HEK293 (cell line): Measurements from ENCODE around the gene PRR14L.
A peak's percentile ranks its signal among the peaks of the same experiment; 100 is the strongest.
"Not testable (repeated sequence)": the region's sequence is repeated elsewhere in the genome, so short reads cannot be mapped to it uniquely, and the experiment has no call there.

Experiments
- CTCF ChIA-PET: fragments of 350-600 bp; formaldehyde crosslinking; extraction: SDS; loops from one replicate; lab custom pipeline; 2021; ENCODE audit warnings: antibody characterized with exemption; lab: Yijun Ruan, JAX
- POLR2A ChIA-PET: fragments of 300-600 bp; formaldehyde crosslinking; extraction: SDS; loops from one replicate; lab custom pipeline; 2020; ENCODE audit warnings: antibody characterized with exemption, inconsistent platforms; lab: Yijun Ruan, JAX
- H3K27ac ChIP-seq: fragments of 200-500 bp; sonication (Bioruptor generic); 2 replicates; pipeline ENCODE4 v1.5.1; 2014; ENCODE audit warnings: low read depth, low read length, control low read depth, inconsistent platforms; ENCODE audit errors: extremely low read depth
- H3K36me3 ChIP-seq, 2 experiments: fragments of 200-500 bp in 1 of 2; sonication (Bioruptor generic) in 1 of 2; 1 replicate in 1 of 2; 2 replicates in 1 of 2; pipeline ENCODE4 v1.5.1; 2014 to 2017; ENCODE audit warnings: inconsistent platforms in 2 of 2, low read length in 2 of 2; ENCODE audit not compliant: control insufficient read depth in 2 of 2, insufficient read depth in 1 of 2
- H3K4me1 ChIP-seq: fragments of 200-500 bp; sonication (Bioruptor generic); 2 replicates; pipeline ENCODE4 v1.5.1; 2014; ENCODE audit warnings: mild to moderate bottlenecking, low read length, inconsistent platforms; ENCODE audit not compliant: control insufficient read depth, insufficient read depth
- H3K4me3 ChIP-seq: 2 replicates; pipeline ENCODE4 v1.5.1; 2011; ENCODE audit warnings: low read depth, mild to moderate bottlenecking, control low read depth, low read length, moderate library complexity
- H3K9me3 ChIP-seq: fragments of 200-500 bp; sonication (Bioruptor generic); 2 replicates; pipeline ENCODE4 v1.5.1; 2014; ENCODE audit warnings: low read depth, low read length, inconsistent platforms; ENCODE audit not compliant: control insufficient read depth, insufficient read depth
- ATF2 ChIP-seq: fragments of 450-650 bp; formaldehyde crosslinking; IDR thresholded peaks from 2 replicates; pipeline ENCODE4 v1.5.1; 2016; ENCODE audit warnings: missing biosample characterization, missing genetic modification characterization, low read depth
- BCL11A ChIP-seq: fragments of 450-650 bp; formaldehyde crosslinking; IDR thresholded peaks from 2 replicates; pipeline ENCODE4 v1.5.1; 2016; ENCODE audit warnings: low read depth, missing biosample characterization, missing genetic modification characterization
- EGR2 ChIP-seq: fragments of 450-650 bp; formaldehyde crosslinking; IDR thresholded peaks from 2 replicates; pipeline ENCODE4 v1.5.1; 2016; ENCODE audit warnings: low read depth, missing biosample characterization, missing genetic modification characterization
- HOXD13 ChIP-seq: sonication (generic); formaldehyde crosslinking; IDR thresholded peaks from 2 replicates; pipeline ENCODE4 v1.8.0; 2022; ENCODE audit warnings: missing genetic modification reagents, borderline replicate concordance
- KLF16 ChIP-seq: fragments of 450-650 bp; formaldehyde crosslinking; IDR thresholded peaks from 2 replicates; pipeline ENCODE4 v1.5.1; 2017; ENCODE audit warnings: missing biosample characterization, missing genetic modification characterization
- KLF9 ChIP-seq: fragments of 450-650 bp; formaldehyde crosslinking; IDR thresholded peaks from 2 replicates; pipeline ENCODE4 v1.5.1; 2016; ENCODE audit warnings: missing biosample characterization, missing genetic modification characterization, low read depth
- MZF1 ChIP-seq: fragments of 450-650 bp; formaldehyde crosslinking; IDR thresholded peaks from 2 replicates; pipeline ENCODE4 v1.5.1; 2017; ENCODE audit warnings: missing biosample characterization, missing genetic modification characterization, borderline replicate concordance
- SCRT2 ChIP-seq: fragments of 450-650 bp; formaldehyde crosslinking; IDR thresholded peaks from 2 replicates; pipeline ENCODE4 v1.5.1; 2016; ENCODE audit warnings: missing biosample characterization, missing genetic modification characterization
- TCF7L2 ChIP-seq: IDR thresholded peaks from 2 replicates; pipeline ENCODE4 v1.6.1; 2011; ENCODE audit warnings: low read depth, mild to moderate bottlenecking, inconsistent platforms, low read length, moderate library complexity, borderline replicate concordance
- YY1 ChIP-seq: fragments of 450-650 bp; formaldehyde crosslinking; IDR thresholded peaks from 2 replicates; pipeline ENCODE4 v1.5.1; 2018; ENCODE audit warnings: missing biosample characterization, missing genetic modification characterization
- ZFHX2 ChIP-seq: fragments of 450-650 bp; formaldehyde crosslinking; conservative IDR thresholded peaks from 2 replicates; pipeline ENCODE4 v1.5.1; 2016; ENCODE audit warnings: missing biosample characterization, missing genetic modification characterization
- ZFP3 ChIP-seq: fragments of 450-650 bp; formaldehyde crosslinking; IDR thresholded peaks from 2 replicates; pipeline ENCODE4 v1.5.1; 2016; ENCODE audit warnings: low read depth, missing biosample characterization, missing genetic modification characterization
- ZNF112 ChIP-seq: fragments of 450-650 bp; formaldehyde crosslinking; IDR thresholded peaks from 2 replicates; pipeline ENCODE4 v1.5.0; 2017; ENCODE audit warnings: missing biosample characterization, missing genetic modification characterization
- ZNF114 ChIP-seq: fragments of 450-650 bp; formaldehyde crosslinking; IDR thresholded peaks from 2 replicates; pipeline ENCODE4 v1.5.0; 2017; ENCODE audit warnings: missing biosample characterization, missing genetic modification characterization
- ZNF121 ChIP-seq: fragments of 450-650 bp; formaldehyde crosslinking; IDR thresholded peaks from 2 replicates; pipeline ENCODE4 v1.5.1; 2016; ENCODE audit warnings: missing biosample characterization, missing genetic modification characterization
- ZNF132 ChIP-seq: fragments of 450-650 bp; formaldehyde crosslinking; IDR thresholded peaks from 2 replicates; pipeline ENCODE4 v1.5.1; 2017; ENCODE audit warnings: missing biosample characterization, missing genetic modification characterization, borderline replicate concordance
- ZNF175 ChIP-seq: fragments of 450-650 bp; formaldehyde crosslinking; IDR thresholded peaks from 2 replicates; pipeline ENCODE4 v1.5.1; 2016; ENCODE audit warnings: missing biosample characterization, missing genetic modification characterization
- ZNF202 ChIP-seq: fragments of 450-650 bp; formaldehyde crosslinking; IDR thresholded peaks from 2 replicates; pipeline ENCODE4 v1.5.1; 2016; ENCODE audit warnings: missing biosample characterization, missing genetic modification characterization, borderline replicate concordance
- ZNF23 ChIP-seq: fragments of 450-650 bp; formaldehyde crosslinking; IDR thresholded peaks from 2 replicates; pipeline ENCODE4 v1.5.1; 2016; ENCODE audit warnings: missing biosample characterization, missing genetic modification characterization, borderline replicate concordance
- ZNF335 ChIP-seq: fragments of 450-650 bp; formaldehyde crosslinking; conservative IDR thresholded peaks from 2 replicates; pipeline ENCODE4 v1.5.1; 2016; ENCODE audit warnings: missing biosample characterization, missing genetic modification characterization
- ZNF350 ChIP-seq: fragments of 450-650 bp; formaldehyde crosslinking; IDR thresholded peaks from 2 replicates; pipeline ENCODE4 v1.5.0; 2017; ENCODE audit warnings: missing biosample characterization, mild to moderate bottlenecking, missing genetic modification characterization
- ZNF449 ChIP-seq: fragments of 450-650 bp; formaldehyde crosslinking; IDR thresholded peaks from 2 replicates; pipeline ENCODE4 v1.5.1; 2017; ENCODE audit warnings: missing biosample characterization, mild to moderate bottlenecking, missing genetic modification characterization, moderate library complexity
- ZNF473 ChIP-seq: fragments of 450-650 bp; formaldehyde crosslinking; IDR thresholded peaks from 2 replicates; pipeline ENCODE4 v1.5.1; 2017; ENCODE audit warnings: missing biosample characterization, missing genetic modification characterization
- ZNF48 ChIP-seq: fragments of 450-650 bp; formaldehyde crosslinking; IDR thresholded peaks from 2 replicates; pipeline ENCODE4 v1.5.1; 2016; ENCODE audit warnings: missing biosample characterization, missing genetic modification characterization
- ZNF529 ChIP-seq: fragments of 450-650 bp; formaldehyde crosslinking; IDR thresholded peaks from 2 replicates; pipeline ENCODE4 v1.5.1; 2017; ENCODE audit warnings: missing genetic modification characterization, missing biosample characterization; ENCODE audit not compliant: insufficient replicate concordance
- ZNF624 ChIP-seq: fragments of 450-650 bp; formaldehyde crosslinking; IDR thresholded peaks from 2 replicates; pipeline ENCODE4 v1.5.1; 2017; ENCODE audit warnings: missing biosample characterization, missing genetic modification characterization

PRR14L gene

GRCh38 chr22:31668849-31669248, 81.1 kb downstream of the PRR14L start:
- CTCF ChIA-PET = interaction anchor here (0.5 to 9.3 kb wide), 5 partner anchors 9 to 301 kb away, joined by 3 to 126 read pairs (median 3); no protein-coding TSS in a partner anchor
- H3K36me3 ChIP-seq, H3K4me1 ChIP-seq, H3K4me3 ChIP-seq, H3K9me3 ChIP-seq, H3K27ac ChIP-seq: not testable (repeated sequence)
- POLR2A ChIA-PET = interaction anchor here (0.7 to 1.2 kb wide), 2 partner anchors 84 to 308 kb away, joined by 4 to 7 read pairs; partner anchors contain the start of gene DEPDC5
- 0 out of 2 replicates have a peak, but pooled peaks have one; percentile 9 for TF ChIP-seq ZNF112 (tag by site-specific recombination)

- H3K4me1 ChIP-seq = no peaks in the 10 kb centered on the region
Observed at GRCh38 chr22:31662668-31663037, 87.3 kb downstream of the PRR14L start.

GRCh38 chr22:31661851-31662667, 87.9 kb downstream of the PRR14L start, which contains the start of gene PISD:
PISD (minus strand) TSS chr22:31662215; CDS start chr22:31662208, 7 bp downstream.
- H3K4me3 ChIP-seq = peak within 1 kb of the TSS; percentile 94
- no peaks in the 10 kb centered on the region for H3K4me1 ChIP-seq
- POLR2A ChIA-PET = interaction anchor here (0.6 to 3.6 kb wide), 23 partner anchors 9 to 947 kb away, joined by 3 to 39 read pairs (median 5); partner anchors contain the start of genes DEPDC5 and PATZ1
- CTCF ChIA-PET = interaction anchor here (0.5 to 9.3 kb wide), 11 partner anchors 9 to 308 kb away, joined by 3 to 126 read pairs (median 4); no protein-coding TSS in a partner anchor
- no peaks in the 10 kb centered on the region; a peak in 1 of 3 replicates for H3K36me3 ChIP-seq
- H3K27ac ChIP-seq = peak within 1 kb of the TSS; percentile 33; the same call in 1 of the 2 replicates
- no peaks in the 10 kb centered on the region for H3K9me3 ChIP-seq
- TF ChIP-seq ZNF449 (tag by site-specific recombination) (no peak), HOXD13 (CRISPR knock-in tag) (no peak), ZNF175 (no peak), MZF1 (tag by site-specific recombination) (no peak), ZNF112 (tag by site-specific recombination) (no peak), KLF9 (tag by site-specific recombination) (peak; percentile 100), ZNF624 (tag by site-specific recombination) (no peak), ZNF350 (tag by site-specific recombination) (no peak), ATF2 (tag by site-specific recombination) (no peak), ZNF121 (tag by site-specific recombination) (no peak), ZNF529 (tag by site-specific recombination) (no peak), ZNF132 (tag by site-specific recombination) (no peak), SCRT2 (tag by site-specific recombination) (peak; percentile 59), TCF7L2 (no peak), ZNF473 (tag by site-specific recombination) (no peak), ZNF114 (tag by site-specific recombination) (no peak), BCL11A (tag by site-specific recombination) (no peak), ZNF335 (tag by site-specific recombination) (no peak; the same call in none of the 2 replicates), ZNF48 (tag by site-specific recombination) (no peak), ZNF202 (no peak)

More at GRCh38 chr22:31662668-31663037, 87.3 kb downstream of the PRR14L start:
- Histone ChIP-seq H3K4me3 (peak overlapping the region; percentile 94), H3K27ac (peak overlapping the region; percentile 33; the same call in 1 of the 2 replicates), H3K36me3 (no peaks in the 10 kb centered on the region; a peak in 1 of 3 replicates), H3K9me3 (no peaks in the 10 kb centered on the region)
- CTCF ChIA-PET = interaction anchor here (0.7 to 9.3 kb wide), 7 partner anchors 9 to 308 kb away, joined by 3 to 126 read pairs (median 5); no protein-coding TSS in a partner anchor
- POLR2A ChIA-PET = interaction anchor here (0.6 to 3.6 kb wide), 18 partner anchors 9 to 316 kb away, joined by 3 to 39 read pairs (median 4); partner anchors contain the start of genes DEPDC5 and PATZ1
- TF ChIP-seq ZFHX2 (tag by site-specific recombination) (no peak), ZNF23 (tag by site-specific recombination) (no peak), ZNF449 (tag by site-specific recombination) (no peak), EGR2 (tag by site-specific recombination) (no peak), KLF16 (tag by site-specific recombination) (no peak), ZFP3 (0 out of 2 replicates have a peak, but pooled peaks have one; percentile 11), YY1 (tag by site-specific recombination) (0 out of 2 replicates have a peak, but pooled peaks have one; percentile 11)
